Mononuclear cell (primary cell): ENCODE data around the gene CAMKV. TPM values are rescaled to one million over a fixed set of nuclear protein-coding genes. Genes with fewer than 3 reads are reported as not detected.
A peak's percentile ranks its signal among the peaks of the same experiment; 100 is the strongest.
"Not testable (repeated sequence)": the region's sequence is repeated elsewhere in the genome, so short reads cannot be mapped to it uniquely, and the experiment has no call there.

Experiments used
- H3K27me3 ChIP-seq: 2 replicates; pipeline ENCODE4 v1.6.0; 2011; ENCODE audit warnings: low read length, control low read depth; ENCODE audit not compliant: insufficient read depth
- H3K4me1 ChIP-seq: 2 replicates; pipeline ENCODE4 v1.5.1; 2011; ENCODE audit warnings: mild to moderate bottlenecking, low read length, control low read depth; ENCODE audit not compliant: insufficient read depth
- H3K4me3 ChIP-seq: 2 replicates; pipeline ENCODE4 v1.5.1; 2011; ENCODE audit warnings: mild to moderate bottlenecking, low read length, moderate library complexity
- H3K9me3 ChIP-seq: 2 replicates; pipeline ENCODE4 v1.5.1; 2011; ENCODE audit warnings: low read depth, mild to moderate bottlenecking, control low read depth, low read length
- total RNA-seq: library from RNA; depleted of rRNA; stranded (reverse); fragments of >200 nt; gene quantifications from one replicate; pipeline ENCODE4 v1.2.3, GENCODE V29; 2012

Gene CAMKV
- total RNA-seq, 1 donor = not detected

DNA sequence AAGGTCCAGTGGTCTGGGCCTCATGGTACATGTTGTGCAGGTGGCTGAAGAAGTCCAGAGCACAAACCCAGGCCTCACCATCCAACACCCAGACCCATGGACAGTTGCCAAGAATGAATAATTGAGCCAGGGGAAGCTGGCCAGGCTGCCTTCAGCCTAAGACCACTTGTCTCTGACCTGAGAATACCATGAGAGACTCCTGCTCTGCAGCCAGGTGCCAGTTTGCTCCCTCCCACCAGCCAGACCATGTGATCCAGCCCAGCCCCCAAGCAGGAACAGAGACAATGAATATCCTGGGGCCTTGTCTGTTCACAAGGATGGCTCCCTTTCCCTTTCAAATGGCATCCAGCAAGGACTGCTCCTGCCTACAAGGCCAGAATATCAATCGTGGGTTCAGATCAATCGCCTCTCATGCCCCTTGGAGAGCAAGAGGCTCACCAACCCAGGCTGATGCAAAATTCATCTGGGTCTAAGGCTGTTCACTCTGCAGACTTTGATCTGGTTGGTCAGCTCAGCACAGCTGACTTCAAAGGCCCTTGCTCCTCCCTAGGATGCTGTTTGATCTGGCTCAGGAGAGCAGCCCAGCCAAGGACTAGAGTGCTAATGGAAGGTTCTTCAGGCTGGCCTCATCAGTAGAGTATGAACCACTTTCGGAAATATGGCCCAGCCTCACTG is 26.7 kb downstream of the CAMKV start:
- Histone ChIP-seq H3K4me1 (no peaks in the 10 kb centered on the region), H3K27me3 (no peaks in the 10 kb centered on the region), H3K9me3 (no peaks in the 10 kb centered on the region), H3K4me3 (no peak overlapping the region)

- Histone ChIP-seq H3K4me3 (no peak overlapping the region), H3K9me3 (no peaks in the 10 kb centered on the region)
Observed at GRCh38 chr3:49841806-49842205, 27.9 kb downstream of the CAMKV start.

DNA sequence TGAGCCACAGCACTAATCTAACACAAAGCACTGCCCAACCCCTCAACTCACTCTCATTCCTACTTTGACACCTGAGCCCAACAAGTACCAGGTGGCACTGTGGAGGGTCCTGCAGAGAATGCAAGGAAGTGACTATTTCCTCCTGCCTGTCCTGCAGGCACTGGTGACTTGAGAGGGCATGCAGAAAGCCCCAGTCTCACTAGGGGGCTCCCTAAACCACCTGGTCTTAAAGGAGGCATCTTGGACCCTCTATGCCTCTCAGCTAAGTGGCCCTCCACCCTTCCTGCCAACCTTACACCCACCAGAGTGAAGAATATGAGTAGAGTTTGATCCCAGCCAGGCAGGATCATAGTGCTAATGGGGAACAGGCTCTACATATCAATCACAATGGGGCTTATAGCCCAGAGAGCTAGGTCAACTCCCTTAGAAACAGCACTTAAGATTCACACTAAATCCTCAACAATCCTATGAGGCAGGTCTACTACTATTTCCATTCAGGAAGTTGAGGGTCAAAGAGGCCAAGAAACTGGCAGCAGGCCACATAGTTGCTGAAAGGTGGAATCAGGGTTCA is 28.5 kb downstream of the CAMKV start:
- H3K4me3 ChIP-seq = no peak overlapping the region
- no peaks in the 10 kb centered on the region for H3K27me3 ChIP-seq
- H3K4me1 ChIP-seq = no peaks in the 10 kb centered on the region
- no peaks in the 10 kb centered on the region for H3K9me3 ChIP-seq

More at GRCh38 chr3:49841806-49842205, 27.9 kb downstream of the CAMKV start:
- Histone ChIP-seq H3K27me3 (no peaks in the 10 kb centered on the region), H3K4me1 (no peaks in the 10 kb centered on the region)

DNA sequence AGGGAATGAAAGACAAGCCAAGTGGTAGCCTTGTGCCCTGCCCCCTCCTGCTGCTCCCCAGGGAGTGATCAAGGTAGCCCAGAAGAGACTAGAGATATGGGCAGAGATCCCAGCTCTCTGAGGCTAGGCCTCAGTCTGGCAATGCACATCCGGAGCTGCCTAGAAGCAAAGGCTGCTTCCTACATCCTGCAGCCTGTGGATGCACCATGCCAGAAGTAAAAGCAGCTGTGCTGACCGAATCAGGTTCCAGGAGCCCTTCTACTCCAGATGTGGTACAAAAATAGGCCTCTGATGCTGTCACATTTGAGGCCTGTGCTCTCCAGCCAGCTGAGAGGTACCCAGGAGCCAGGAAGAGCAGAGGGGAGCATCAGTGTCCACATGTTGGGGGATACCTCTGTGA is 29.3 kb downstream of the CAMKV start:
- no peaks in the 10 kb centered on the region for H3K4me1 ChIP-seq
- H3K9me3 ChIP-seq = no peaks in the 10 kb centered on the region
- no peaks in the 10 kb centered on the region for H3K27me3 ChIP-seq
- H3K4me3 ChIP-seq = no peak overlapping the region

DNA sequence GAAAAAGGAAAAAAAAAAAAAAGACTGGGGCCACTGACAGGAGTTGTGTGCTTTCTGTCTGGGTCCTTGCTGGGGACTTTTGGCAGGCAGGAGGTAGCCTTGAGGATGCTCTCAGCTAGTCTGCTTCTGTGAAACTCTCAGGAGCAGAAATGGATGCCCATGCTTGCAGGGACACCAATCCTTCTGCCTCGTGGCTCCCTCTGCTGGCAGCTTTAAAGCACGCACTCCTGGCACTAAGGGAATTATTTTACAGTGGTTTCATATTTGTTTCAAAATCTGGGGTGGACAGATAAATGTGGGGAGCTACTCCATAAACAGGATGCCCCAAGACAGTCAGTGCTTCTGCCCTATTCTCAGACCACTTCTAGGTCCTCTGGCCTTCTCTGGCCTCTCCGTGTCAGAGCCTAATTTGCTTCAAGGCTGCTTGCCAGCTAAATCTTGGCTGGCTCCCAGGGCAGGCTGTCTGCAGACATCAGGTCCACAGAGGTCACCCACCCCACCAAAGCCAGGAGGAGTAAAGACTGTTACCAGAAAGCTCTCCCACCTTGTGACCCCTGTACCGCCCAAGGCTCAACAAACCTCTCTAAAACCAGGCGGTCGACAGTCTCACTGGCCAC is 30.4 kb downstream of the CAMKV start:
- Histone ChIP-seq H3K27me3 (no peaks in the 10 kb centered on the region), H3K9me3 (no peaks in the 10 kb centered on the region), H3K4me3 (no peak overlapping the region), H3K4me1 (no peaks in the 10 kb centered on the region)

DNA sequence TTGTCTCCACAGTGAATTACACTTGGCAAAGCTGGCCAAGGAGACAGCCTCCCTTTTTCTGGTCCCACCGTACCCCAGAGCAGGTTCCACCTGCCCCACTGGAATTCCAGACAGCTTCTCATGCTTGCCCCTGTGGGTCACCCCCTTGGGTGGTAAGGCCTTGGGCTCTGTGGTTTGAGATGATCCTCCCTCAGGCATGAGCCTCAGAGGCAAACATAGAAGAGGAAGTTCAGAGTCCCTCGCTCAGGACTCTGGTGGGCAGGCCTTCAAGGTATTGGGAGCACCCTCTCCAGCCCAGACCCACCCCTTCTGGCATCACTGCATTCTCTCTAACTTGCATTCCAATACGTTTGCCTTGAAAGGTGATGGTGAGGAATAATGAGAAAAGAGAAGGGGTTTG is 38.4 kb downstream of the CAMKV start:
- Histone ChIP-seq H3K4me3 (no peak overlapping the region), H3K9me3 (no peaks in the 10 kb centered on the region), H3K4me1 (no peaks in the 10 kb centered on the region), H3K27me3 (no peaks in the 10 kb centered on the region)

- no peaks in the 10 kb centered on the region for H3K4me1 ChIP-seq
- H3K4me3 ChIP-seq = no peak overlapping the region
- H3K27me3 ChIP-seq = no peaks in the 10 kb centered on the region
- H3K9me3 ChIP-seq = no peaks in the 10 kb centered on the region
Observed at GRCh38 chr3:49826016-49826415, 43.7 kb downstream of the CAMKV start.

DNA sequence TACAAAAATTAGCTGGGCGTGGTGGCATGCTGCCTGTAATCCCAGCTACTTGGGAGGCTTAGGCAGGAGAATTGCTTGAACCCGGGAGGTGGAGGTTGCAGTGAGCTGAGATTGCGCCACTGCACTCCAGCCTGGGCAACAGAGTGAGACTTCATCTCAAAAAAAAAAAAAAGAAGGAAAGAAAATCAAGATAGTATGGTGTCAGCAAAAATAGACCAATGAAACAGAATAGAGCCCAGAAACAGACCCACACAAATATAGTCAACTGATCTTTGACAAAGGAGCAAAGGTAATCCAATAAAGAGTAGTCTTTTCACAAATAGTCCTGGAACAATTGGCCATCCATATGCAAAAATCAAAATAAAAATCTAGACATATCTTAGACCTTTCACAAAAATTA is 46.6 kb downstream of the CAMKV start:
- H3K9me3 ChIP-seq, H3K27me3 ChIP-seq, H3K4me3 ChIP-seq, H3K4me1 ChIP-seq: not testable (repeated sequence)

DNA sequence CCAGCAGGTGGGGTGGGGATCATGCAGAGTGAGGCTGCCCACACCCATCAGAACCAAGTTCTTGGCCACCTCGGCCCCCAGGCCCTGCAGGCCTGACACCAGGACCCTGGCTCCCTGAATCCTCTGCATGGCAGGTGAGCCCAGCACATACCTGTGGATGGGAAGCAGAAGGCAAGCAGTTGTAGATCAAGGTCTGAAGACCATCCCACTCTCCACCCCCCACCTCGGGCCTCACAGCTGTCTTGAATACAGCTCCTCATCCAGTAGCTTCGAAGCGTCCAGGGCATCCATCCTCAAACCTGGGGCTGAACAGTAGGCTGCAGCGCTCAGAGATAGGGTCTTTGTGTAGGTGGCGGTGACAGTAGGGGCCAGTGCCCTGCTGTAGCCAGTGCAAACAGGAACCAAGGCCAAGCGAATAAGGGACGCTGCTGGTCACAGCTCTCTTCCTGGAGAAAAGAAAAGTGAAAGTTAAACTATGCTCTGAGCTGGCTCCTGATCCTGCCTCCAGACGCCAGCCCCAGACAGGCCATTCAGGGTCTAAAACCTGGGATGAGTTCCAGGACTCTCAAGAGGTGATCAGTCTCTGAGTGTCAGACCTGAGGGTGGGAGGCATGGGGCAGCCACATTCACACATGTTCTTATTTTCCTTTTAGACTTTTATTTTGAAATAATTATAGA is 56.1 kb downstream of the CAMKV start, which contains the start of gene UBA7:
UBA7 (minus strand) TSS at position 457 of the 678 bp plus-strand sequence; CDS start at position 291, 166 bp downstream.
- H3K27me3 ChIP-seq = no peaks in the 10 kb centered on the region
- H3K9me3 ChIP-seq = no peaks in the 10 kb centered on the region
- peaks cover 28% of the 10 kb centered on the region for H3K4me1 ChIP-seq
- peak within 1 kb of the TSS; percentile 42 for H3K4me3 ChIP-seq

GRCh38 chr3:49812916-49813496 is 56.7 kb downstream of the CAMKV start:
- Histone ChIP-seq H3K4me1 (peaks cover 30% of the 10 kb centered on the region), H3K27me3 (no peaks in the 10 kb centered on the region), H3K4me3 (peak overlapping the region; percentile 42), H3K9me3 (no peaks in the 10 kb centered on the region)

Other genes with a start within 250 kb of the CAMKV start
- 30.7 TPM for gene APEH, start 195.6 kb downstream of the CAMKV start, total RNA-seq
- gene MST1, start 180.4 kb downstream of the CAMKV start, total RNA-seq = 2.1 TPM
- 6.2 TPM for gene RNF123, start 180.3 kb downstream of the CAMKV start, total RNA-seq
- gene AMIGO3, start 150.2 kb downstream of the CAMKV start, total RNA-seq = 3.8 TPM
- gene GMPPB, start 146.0 kb downstream of the CAMKV start, total RNA-seq = 13.3 TPM
- 31.7 TPM for gene IP6K1, start 83.4 kb downstream of the CAMKV start, total RNA-seq
- not detected for gene CDHR4, start 70.0 kb downstream of the CAMKV start, total RNA-seq
- 1.5 TPM for gene INKA1, start 66.6 kb downstream of the CAMKV start, total RNA-seq
- 57.9 TPM for gene UBA7, start 56.0 kb downstream of the CAMKV start, total RNA-seq
- gene TRAIP, start 13.3 kb downstream of the CAMKV start, total RNA-seq = 3.3 TPM
- gene MST1R, start 34.0 kb upstream of the CAMKV start, total RNA-seq = 0.10 TPM
- gene MON1A, start 59.9 kb upstream of the CAMKV start, total RNA-seq = 0.73 TPM
- 59.0 TPM for gene RBM6, start 70.2 kb upstream of the CAMKV start, total RNA-seq
- 375 TPM for gene RBM5, start 219.0 kb upstream of the CAMKV start, total RNA-seq